Keratinocyte (primary cell): ENCODE results near the gene PTPN13.

Experiments
- EZH2 ChIP-seq: IDR thresholded peaks from one replicate; pipeline ENCODE4 v1.6.1; 2012; ENCODE audit warnings: inconsistent platforms, mild to moderate bottlenecking, low read length, moderate library complexity
- TF ChIP-seq, protein P1 (sequence below), 3 experiments: IDR thresholded peaks in 1 of 3; conservative IDR thresholded peaks in 1 of 3; optimal IDR thresholded peaks in 1 of 3; 2 replicates in 2 of 3; 3 replicates in 1 of 3; pipeline versions ENCODE3 to v1.5.1; 2011; ENCODE audit warnings: low read length in 3 of 3, mild to moderate bottlenecking in 3 of 3, moderate library complexity in 2 of 3, control low read depth in 1 of 3, inconsistent platforms in 1 of 3; ENCODE audit not compliant: insufficient read depth in 2 of 3; ENCODE audit errors: extremely low read depth in 1 of 3

- TF ChIP-seq, protein P1, sequence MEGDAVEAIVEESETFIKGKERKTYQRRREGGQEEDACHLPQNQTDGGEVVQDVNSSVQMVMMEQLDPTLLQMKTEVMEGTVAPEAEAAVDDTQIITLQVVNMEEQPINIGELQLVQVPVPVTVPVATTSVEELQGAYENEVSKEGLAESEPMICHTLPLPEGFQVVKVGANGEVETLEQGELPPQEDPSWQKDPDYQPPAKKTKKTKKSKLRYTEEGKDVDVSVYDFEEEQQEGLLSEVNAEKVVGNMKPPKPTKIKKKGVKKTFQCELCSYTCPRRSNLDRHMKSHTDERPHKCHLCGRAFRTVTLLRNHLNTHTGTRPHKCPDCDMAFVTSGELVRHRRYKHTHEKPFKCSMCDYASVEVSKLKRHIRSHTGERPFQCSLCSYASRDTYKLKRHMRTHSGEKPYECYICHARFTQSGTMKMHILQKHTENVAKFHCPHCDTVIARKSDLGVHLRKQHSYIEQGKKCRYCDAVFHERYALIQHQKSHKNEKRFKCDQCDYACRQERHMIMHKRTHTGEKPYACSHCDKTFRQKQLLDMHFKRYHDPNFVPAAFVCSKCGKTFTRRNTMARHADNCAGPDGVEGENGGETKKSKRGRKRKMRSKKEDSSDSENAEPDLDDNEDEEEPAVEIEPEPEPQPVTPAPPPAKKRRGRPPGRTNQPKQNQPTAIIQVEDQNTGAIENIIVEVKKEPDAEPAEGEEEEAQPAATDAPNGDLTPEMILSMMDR (optimal IDR thresholded peaks at IDR 0.05 in 1 of 3, IDR thresholded peaks at IDR 0.05 in 1 of 3, conservative IDR thresholded peaks at IDR 0.05 in 1 of 3; ENCODE audit: extremely low read depth in 1 of 3, insufficient read depth in 2 of 3, low read length in 3 of 3), result no peak
- no peak for TF ChIP-seq EZH2
Observed at GRCh38 chr4:86661006-86661405, 66.9 kb downstream of the PTPN13 start.
